ENCODE measurements around the gene NOS1AP. TPM values are rescaled to one million over a fixed set of nuclear protein-coding genes. Genes with fewer than 3 reads are reported as not detected.
A peak's percentile ranks its signal among the peaks of the same experiment; 100 is the strongest.

Gene NOS1AP
- total and polyA plus RNA-seq, 9 of the 15 experiments (the other 6 are each of a cell fraction or from before 2014, with no cell fraction given) = 0.07 to 1.5 (median 0.22) TPM

DNA sequence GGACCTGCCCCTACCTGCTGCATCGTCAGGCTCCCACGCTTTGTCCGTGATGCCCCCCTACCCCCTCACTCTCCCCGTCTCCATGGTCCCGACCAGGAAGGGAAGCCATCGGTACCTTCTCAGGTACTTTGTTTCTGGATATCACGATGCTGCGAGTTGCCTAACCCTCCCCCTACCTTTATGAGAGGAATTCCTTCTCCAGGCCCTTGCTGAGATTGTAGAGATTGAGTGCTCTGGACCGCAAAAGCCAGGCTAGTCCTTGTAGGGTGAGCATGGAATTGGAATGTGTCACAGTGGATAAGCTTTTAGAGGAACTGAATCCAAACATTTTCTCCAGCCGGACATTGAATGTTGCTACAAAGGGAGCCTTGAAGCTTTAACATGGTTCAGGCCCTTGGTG is 298.3 kb downstream of the NOS1AP start:
- no peak overlapping the region for H3K4me3 ChIP-seq
- H3K4me1 ChIP-seq (replicated peaks in 1 of 2; ENCODE audit: control insufficient read depth in 2 of 2, insufficient read depth in 2 of 2, low read length in 2 of 2) = peaks cover 20 to 31% of the 10 kb centered on the region in 2 experiments
- ChIA-PET POLR2A (interaction anchor here (0.7 to 1.3 kb wide), 2 partner anchors 12 to 195 kb away, joined by 3 read pairs; no protein-coding TSS in a partner anchor), CTCF (ENCODE audit: low intra/inter-chr PET ratio) (no interaction called here)
- intact Hi-C loops (cut with micrococcal nuclease) (no loop called here), in situ Hi-C loops (cut with MboI) (no loop called here)
- no peaks in the 10 kb centered on the region for H3K79me2 ChIP-seq (ENCODE audit: control insufficient read depth, insufficient read depth, low read length)
- no peaks in the 10 kb centered on the region for H3K9me1 ChIP-seq (ENCODE audit: control insufficient read depth, insufficient read depth, low read length)
- no peaks in the 10 kb centered on the region for H3K27me3 ChIP-seq (ENCODE audit: control insufficient read depth in 2 of 2, insufficient read depth in 2 of 2, low read length in 2 of 2)
- 0 out of 4 replicates have a peak overlapping the region, but pooled peaks of 1 of the 2 experiments have one; percentile 76 for H3K9ac ChIP-seq (ENCODE audit: insufficient read depth in 1 of 2, low read depth in 2 of 2, low read length in 2 of 2)
- no peaks in the 10 kb centered on the region for H3K36me3 ChIP-seq (ENCODE audit: control insufficient read depth, insufficient read depth, low read length)
- DNase-seq (ENCODE audit: extremely low read depth in 1 of 4, low spot score in 3 of 4) (no peak), ATAC-seq (no peak), FAIRE-seq (no peak)
- no TSS peak for BruUV-seq (replicated peaks)
- TF ChIP-seq HNRNPL (IDR thresholded peaks at IDR 0.05; ENCODE audit: low read depth, low read length) (no peak), KDM1A (IDR thresholded peaks at IDR 0.05) (peak in 1 of 2 experiments; percentile 25; a peak in 1 of 4 replicates)
- H3K27ac ChIP-seq (ENCODE audit: extremely low read depth, low read depth, low read length) = no peak overlapping the region
- no peak overlapping the region for H2AFZ ChIP-seq (ENCODE audit: low read depth, low read length)
- no peak overlapping the region for H3K4me2 ChIP-seq (ENCODE audit: insufficient read depth, low read length)
- H3K9me3 ChIP-seq (replicated peaks; ENCODE audit: control insufficient read depth, insufficient read depth, low read depth, low read length) = no peaks in the 10 kb centered on the region
- H4K20me1 ChIP-seq (replicated peaks; ENCODE audit: control insufficient read depth, insufficient read depth, low read length) = no peaks in the 10 kb centered on the region
- WGBS (ENCODE audit: insufficient coverage, low coverage, missing lambda C conversion rate) = 67% methylated on average over 10 of the region's 10 CpGs

DNA sequence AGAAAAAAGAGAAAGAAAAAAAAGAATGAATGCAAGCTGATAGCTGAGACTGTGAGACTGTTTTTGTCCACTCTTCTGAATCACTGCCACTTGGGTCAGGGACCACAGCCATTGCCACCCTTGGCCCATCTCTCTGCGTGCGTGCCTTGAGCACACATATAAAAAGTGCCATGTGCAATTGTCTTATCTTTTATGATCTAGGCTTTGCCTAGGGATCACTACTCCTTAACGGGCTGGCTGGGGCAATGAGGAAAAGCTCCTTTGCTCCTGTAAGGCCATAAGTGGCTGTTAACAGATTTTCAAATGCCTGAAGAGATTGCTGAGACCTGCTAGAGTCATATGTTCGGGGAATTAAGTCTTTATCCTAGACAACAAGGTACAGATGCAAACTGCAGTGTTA is 299.0 kb downstream of the NOS1AP start:
- peaks cover 24 to 37% of the 10 kb centered on the region in 2 experiments for H3K4me1 ChIP-seq (replicated peaks in 1 of 2; ENCODE audit: control insufficient read depth in 2 of 2, insufficient read depth in 2 of 2, low read length in 2 of 2)
- no TSS peak for BruUV-seq (replicated peaks)

More for the DNA sequence above, 299.0 kb downstream of the NOS1AP start:
- POLR2A ChIA-PET = interaction anchor here (0.7 kb wide), 1 partner anchor 194 kb away, joined by 3 read pairs; no protein-coding TSS in a partner anchor
- TF ChIP-seq, protein P1, sequence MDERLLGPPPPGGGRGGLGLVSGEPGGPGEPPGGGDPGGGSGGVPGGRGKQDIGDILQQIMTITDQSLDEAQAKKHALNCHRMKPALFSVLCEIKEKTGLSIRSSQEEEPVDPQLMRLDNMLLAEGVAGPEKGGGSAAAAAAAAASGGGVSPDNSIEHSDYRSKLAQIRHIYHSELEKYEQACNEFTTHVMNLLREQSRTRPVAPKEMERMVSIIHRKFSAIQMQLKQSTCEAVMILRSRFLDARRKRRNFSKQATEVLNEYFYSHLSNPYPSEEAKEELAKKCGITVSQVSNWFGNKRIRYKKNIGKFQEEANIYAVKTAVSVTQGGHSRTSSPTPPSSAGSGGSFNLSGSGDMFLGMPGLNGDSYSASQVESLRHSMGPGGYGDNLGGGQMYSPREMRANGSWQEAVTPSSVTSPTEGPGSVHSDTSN (CRISPR knock-in tag; IDR thresholded peaks at IDR 0.05; ENCODE audit: low read depth) = no peak
- TF ChIP-seq, protein P1 (tag; conservative IDR thresholded peaks at IDR 0.05; ENCODE audit: low read depth) = no peak
- TF ChIP-seq ZNF263 (CRISPR knock-in tag; IDR thresholded peaks at IDR 0.05; ENCODE audit: borderline replicate concordance) (no peak), PHF21A (IDR thresholded peaks at IDR 0.05; ENCODE audit: borderline replicate concordance, low read depth) (no peak), ARID2 (IDR thresholded peaks at IDR 0.05) (no peak), ZNF589 (CRISPR knock-in tag; IDR thresholded peaks at IDR 0.05; ENCODE audit: low read depth) (no peak)
- no peak overlapping the region for H3K4me3 ChIP-seq
- in situ Hi-C loops (cut with MboI) = no loop called here
- WGBS (ENCODE audit: insufficient coverage, low coverage, missing lambda C conversion rate) = 46% methylated on average over 4 of the region's 4 CpGs
- H3K9ac ChIP-seq (ENCODE audit: insufficient read depth in 1 of 2, low read depth in 2 of 2, low read length in 2 of 2) = no peak overlapping the region
- no peaks in the 10 kb centered on the region for H4K20me1 ChIP-seq (replicated peaks; ENCODE audit: control insufficient read depth, insufficient read depth, low read length)
- H3K4me2 ChIP-seq (ENCODE audit: insufficient read depth, low read length) = no peak overlapping the region
- FAIRE-seq (no peak), DNase-seq (ENCODE audit: extremely low read depth in 1 of 4, low spot score in 3 of 4) (no peak), ATAC-seq (no peak)
- CTCF ChIA-PET (ENCODE audit: low intra/inter-chr PET ratio) = no interaction called here
- H3K27ac ChIP-seq (ENCODE audit: extremely low read depth, low read depth, low read length) = no peak overlapping the region
- no peak overlapping the region for H2AFZ ChIP-seq (ENCODE audit: low read depth, low read length)
- H3K27me3 ChIP-seq (ENCODE audit: control insufficient read depth in 2 of 2, insufficient read depth in 2 of 2, low read length in 2 of 2) = no peaks in the 10 kb centered on the region
- intact Hi-C loops (cut with micrococcal nuclease) = no loop called here
- no peaks in the 10 kb centered on the region for H3K36me3 ChIP-seq (ENCODE audit: control insufficient read depth, insufficient read depth, low read length)
- no peaks in the 10 kb centered on the region for H3K79me2 ChIP-seq (ENCODE audit: control insufficient read depth, insufficient read depth, low read length)
- H3K9me3 ChIP-seq (replicated peaks; ENCODE audit: control insufficient read depth, insufficient read depth, low read depth, low read length) = no peaks in the 10 kb centered on the region
- no peaks in the 10 kb centered on the region for H3K9me1 ChIP-seq (ENCODE audit: control insufficient read depth, insufficient read depth, low read length)
